K562 (cell line): ENCODE measurements around the gene EGLN1. TPM values are rescaled to one million over a fixed set of nuclear protein-coding genes. Genes with fewer than 3 reads are reported as not detected.

Source experiments
- BDP1 ChIP-seq: IDR thresholded peaks from 3 replicates; pipeline ENCODE4 v1.6.1; 2011; ENCODE audit not compliant: insufficient read length, insufficient read depth
- CREBBP ChIP-seq: IDR thresholded peaks from one replicate; pipeline ENCODE4 v1.6.1; 2012; ENCODE audit warnings: low read depth, mild to moderate bottlenecking, control low read depth, inconsistent platforms, low read length
- ELF1 ChIP-seq: fragments of 200-800 bp; sonication (Bioruptor generic); IDR thresholded peaks from 2 replicates; pipeline ENCODE4 v1.6.1; 2016; ENCODE audit warnings: missing genetic modification characterization, missing compliant biosample characterization
- ELF2 ChIP-seq: fragments of 250-450 bp; sonication (Bioruptor Pico); IDR thresholded peaks from 2 replicates; pipeline ENCODE4 v1.5.0; 2021; ENCODE audit warnings: mild to moderate bottlenecking
- GTF2A2 ChIP-seq: IDR thresholded peaks from 2 replicates; pipeline ENCODE4 v1.6.1; 2016; ENCODE audit warnings: mild to moderate bottlenecking, missing genetic modification characterization, missing compliant biosample characterization
- ILF3 ChIP-seq: fragments of 450-650 bp; IDR thresholded peaks from 2 replicates; pipeline ENCODE4 v1.6.1; 2018; ENCODE audit warnings: antibody characterized with exemption, mild to moderate bottlenecking, moderate library complexity, borderline replicate concordance
- PPARD ChIP-seq: fragments of 250-450 bp; sonication (Bioruptor Pico); IDR thresholded peaks from 2 replicates; pipeline ENCODE4 v1.8.0; 2022; ENCODE audit warnings: inconsistent platforms, mild to moderate bottlenecking, moderate library complexity
- SPI1 ChIP-seq: IDR thresholded peaks from 2 replicates; pipeline ENCODE4 v1.6.1; 2011; ENCODE audit warnings: low read depth, low read length, control low read depth, borderline replicate concordance
- SUPT5H ChIP-seq: fragments of 450-650 bp; IDR thresholded peaks from 2 replicates; pipeline ENCODE4 v1.6.1; 2016
- ZFX ChIP-seq: sonication (generic); formaldehyde crosslinking; IDR thresholded peaks from 2 replicates; pipeline ENCODE4 v1.8.0; 2022; ENCODE audit warnings: mild to moderate bottlenecking, missing genetic modification reagents, moderate library complexity
- ZNF224 ChIP-seq: sonication (generic); formaldehyde crosslinking; IDR thresholded peaks from 2 replicates; pipeline ENCODE4 v1.8.0; 2022; ENCODE audit warnings: mild to moderate bottlenecking, missing genetic modification reagents
- ZNF316 ChIP-seq: fragments of 450-650 bp; IDR thresholded peaks from 2 replicates; pipeline ENCODE4 v1.6.1; 2016
- ZNF354B ChIP-seq: fragments of 250-450 bp; sonication (Bioruptor Pico); IDR thresholded peaks from 2 replicates; pipeline ENCODE4 v1.4.0; 2020
- ZNF551 ChIP-seq: fragments of 250-450 bp; sonication (Bioruptor Pico); IDR thresholded peaks from 2 replicates; pipeline ENCODE4 v1.5.0; 2021; ENCODE audit warnings: mild to moderate bottlenecking, moderate library complexity
- ZNF707 ChIP-seq: fragments of 250-450 bp; sonication (Bioruptor Pico); conservative IDR thresholded peaks from 2 replicates; pipeline ENCODE4 v1.8.0; 2022; ENCODE audit warnings: inconsistent platforms, mild to moderate bottlenecking, moderate library complexity
- ZNF778 ChIP-seq: fragments of 450-650 bp; formaldehyde crosslinking; IDR thresholded peaks from 2 replicates; pipeline ENCODE4 v1.4.0; 2020; ENCODE audit warnings: mild to moderate bottlenecking, moderate library complexity
- polyA plus RNA-seq, 8 experiments: library from polyadenylated mRNA; depleted of rRNA in 4 of 8; stranded (reverse) in 5 of 8; unstranded in 3 of 8; fragments of >200 nt; fragmentation: Nextera tagmentation in 2 of 8; fragmentation: Illumina TruSeq in 1 of 8; extraction: Ambion mirVana in 2 of 8; extraction: Trizol in 1 of 8; gene quantifications; 2 replicates each; pipeline versions ENCODE4 v1.2.1 to v1.2.3, GENCODE V29; 2011 to 2014; ENCODE audit warnings: inconsistent platforms in 1 of 8, missing spikeins in 1 of 8
- total RNA-seq, 7 experiments: library from RNA; depleted of rRNA in 6 of 7; stranded (reverse); fragments of >200 nt in 6 of 7; fragmentation: Illumina TruSeq in 2 of 7; extraction: Trizol in 2 of 7; gene quantifications; 2 replicates each; pipeline versions ENCODE4 v1.2.1 to v1.2.3, GENCODE V29; 2011 to 2021; ENCODE audit warnings: low replicate concordance in 1 of 7
- TF ChIP-seq, protein P1 (sequence below): fragments of 250-450 bp; sonication (Bioruptor Pico); IDR thresholded peaks from 2 replicates; pipeline ENCODE4 v1.4.0; 2020; ENCODE audit warnings: mild to moderate bottlenecking, moderate library complexity
- TF ChIP-seq, protein P2 (sequence below): fragments of 450-650 bp; formaldehyde crosslinking; IDR thresholded peaks from 2 replicates; pipeline ENCODE4 v1.4.0; 2020; ENCODE audit warnings: mild to moderate bottlenecking
- TF ChIP-seq, protein P3 (sequence below): fragments of 250-450 bp; sonication (Bioruptor Pico); IDR thresholded peaks from 2 replicates; pipeline ENCODE4 v1.8.0; 2022; ENCODE audit warnings: moderate library complexity, mild to moderate bottlenecking, inconsistent platforms
- TF ChIP-seq, protein P4 (sequence below): sonication (generic); formaldehyde crosslinking; IDR thresholded peaks from 2 replicates; pipeline ENCODE4 v1.8.0; 2022; ENCODE audit warnings: mild to moderate bottlenecking, low read depth, missing genetic modification reagents

Gene EGLN1
- total and polyA plus RNA-seq, 9 of the 15 experiments (the other 6 are each of a cell fraction or from before 2014, with no cell fraction given) = 5.2 to 54.3 (median 24.6) TPM

DNA sequence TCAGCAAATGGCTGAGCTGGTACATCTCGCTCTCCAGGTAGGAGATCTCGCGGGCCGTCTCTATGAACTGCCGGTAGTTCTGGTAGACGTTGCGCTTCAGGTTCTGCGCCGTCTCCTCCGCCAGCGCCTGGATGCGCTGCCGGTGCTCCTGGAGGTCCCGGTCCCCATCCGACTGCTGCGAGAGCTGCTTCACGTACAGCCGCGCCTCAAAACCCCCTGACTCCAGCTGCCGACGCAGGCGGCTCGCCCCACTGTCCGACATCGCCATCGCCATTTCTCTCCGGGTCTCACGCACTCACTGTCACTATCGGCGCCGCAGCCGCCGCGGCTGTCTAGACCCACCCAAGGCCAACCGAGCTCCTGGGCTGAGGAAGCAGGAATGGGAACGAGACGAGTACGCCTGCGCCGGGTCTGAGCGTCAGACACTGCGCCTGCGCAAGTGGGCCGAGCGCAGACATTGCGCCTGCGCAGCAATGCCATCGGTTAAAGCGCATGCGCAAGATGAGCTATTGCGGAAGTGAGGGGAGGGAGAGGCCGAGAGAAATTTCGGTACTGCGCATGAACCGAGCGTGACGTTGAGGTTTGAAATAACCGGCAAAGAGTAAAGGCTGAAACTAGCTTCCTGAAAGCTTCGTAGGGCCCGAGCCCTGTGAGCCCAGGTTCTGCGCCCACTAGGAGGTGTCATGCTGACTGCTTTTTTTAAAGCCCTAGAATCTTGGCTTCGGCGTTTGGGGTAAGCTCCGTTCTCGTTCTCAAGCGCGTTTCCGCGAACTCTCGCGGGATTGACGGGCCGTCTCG is 84.4 kb downstream of the EGLN1 start, which contains the start of gene EXOC8 (continued):
- peak; percentile 48; the same call in 1 of the 2 replicates for TF ChIP-seq ZNF707
- peak; percentile 90 for TF ChIP-seq SPI1
- TF ChIP-seq, protein P1, sequence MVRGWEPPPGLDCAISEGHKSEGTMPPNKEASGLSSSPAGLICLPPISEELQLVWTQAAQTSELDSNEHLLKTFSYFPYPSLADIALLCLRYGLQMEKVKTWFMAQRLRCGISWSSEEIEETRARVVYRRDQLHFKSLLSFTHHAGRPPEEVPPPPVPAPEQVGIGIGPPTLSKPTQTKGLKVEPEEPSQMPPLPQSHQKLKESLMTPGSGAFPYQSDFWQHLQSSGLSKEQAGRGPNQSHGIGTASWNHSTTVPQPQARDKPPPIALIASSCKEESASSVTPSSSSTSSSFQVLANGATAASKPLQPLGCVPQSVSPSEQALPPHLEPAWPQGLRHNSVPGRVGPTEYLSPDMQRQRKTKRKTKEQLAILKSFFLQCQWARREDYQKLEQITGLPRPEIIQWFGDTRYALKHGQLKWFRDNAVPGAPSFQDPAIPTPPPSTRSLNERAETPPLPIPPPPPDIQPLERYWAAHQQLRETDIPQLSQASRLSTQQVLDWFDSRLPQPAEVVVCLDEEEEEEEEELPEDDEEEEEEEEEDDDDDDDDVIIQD (CRISPR knock-in tag) = no peak
- no peak for TF ChIP-seq ILF3
- no peak for TF ChIP-seq ZNF551 (CRISPR knock-in tag)
- peak; percentile 90 for TF ChIP-seq SUPT5H
- no peak for TF ChIP-seq PPARD (CRISPR knock-in tag)
- no peak for TF ChIP-seq GTF2A2 (tag)
- TF ChIP-seq ELF1 (tag) = peak; percentile 99
- TF ChIP-seq, protein P2, sequence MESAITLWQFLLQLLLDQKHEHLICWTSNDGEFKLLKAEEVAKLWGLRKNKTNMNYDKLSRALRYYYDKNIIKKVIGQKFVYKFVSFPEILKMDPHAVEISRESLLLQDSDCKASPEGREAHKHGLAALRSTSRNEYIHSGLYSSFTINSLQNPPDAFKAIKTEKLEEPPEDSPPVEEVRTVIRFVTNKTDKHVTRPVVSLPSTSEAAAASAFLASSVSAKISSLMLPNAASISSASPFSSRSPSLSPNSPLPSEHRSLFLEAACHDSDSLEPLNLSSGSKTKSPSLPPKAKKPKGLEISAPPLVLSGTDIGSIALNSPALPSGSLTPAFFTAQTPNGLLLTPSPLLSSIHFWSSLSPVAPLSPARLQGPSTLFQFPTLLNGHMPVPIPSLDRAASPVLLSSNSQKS = no peak; the same call in 1 of the 2 replicates
- TF ChIP-seq ZFX (CRISPR knock-in tag) = peak; percentile 67
- no peak for TF ChIP-seq ZNF778 (CRISPR knock-in tag)
- TF ChIP-seq ZNF316 = peak; percentile 99
- 0 out of 2 replicates have a peak, but pooled peaks have one; percentile 55 for TF ChIP-seq ZNF224 (CRISPR knock-in tag)
- TF ChIP-seq, protein P3, sequence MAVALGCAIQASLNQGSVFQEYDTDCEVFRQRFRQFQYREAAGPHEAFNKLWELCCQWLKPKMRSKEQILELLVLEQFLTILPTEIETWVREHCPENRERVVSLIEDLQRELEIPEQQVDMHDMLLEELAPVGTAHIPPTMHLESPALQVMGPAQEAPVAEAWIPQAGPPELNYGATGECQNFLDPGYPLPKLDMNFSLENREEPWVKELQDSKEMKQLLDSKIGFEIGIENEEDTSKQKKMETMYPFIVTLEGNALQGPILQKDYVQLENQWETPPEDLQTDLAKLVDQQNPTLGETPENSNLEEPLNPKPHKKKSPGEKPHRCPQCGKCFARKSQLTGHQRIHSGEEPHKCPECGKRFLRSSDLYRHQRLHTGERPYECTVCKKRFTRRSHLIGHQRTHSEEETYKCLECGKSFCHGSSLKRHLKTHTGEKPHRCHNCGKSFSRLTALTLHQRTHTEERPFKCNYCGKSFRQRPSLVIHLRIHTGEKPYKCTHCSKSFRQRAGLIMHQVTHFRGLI (CRISPR knock-in tag) = no peak
- TF ChIP-seq, protein P4, sequence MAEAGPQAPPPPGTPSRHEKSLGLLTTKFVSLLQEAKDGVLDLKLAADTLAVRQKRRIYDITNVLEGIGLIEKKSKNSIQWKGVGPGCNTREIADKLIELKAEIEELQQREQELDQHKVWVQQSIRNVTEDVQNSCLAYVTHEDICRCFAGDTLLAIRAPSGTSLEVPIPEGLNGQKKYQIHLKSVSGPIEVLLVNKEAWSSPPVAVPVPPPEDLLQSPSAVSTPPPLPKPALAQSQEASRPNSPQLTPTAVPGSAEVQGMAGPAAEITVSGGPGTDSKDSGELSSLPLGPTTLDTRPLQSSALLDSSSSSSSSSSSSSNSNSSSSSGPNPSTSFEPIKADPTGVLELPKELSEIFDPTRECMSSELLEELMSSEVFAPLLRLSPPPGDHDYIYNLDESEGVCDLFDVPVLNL = no peak; the same call in 1 of the 2 replicates
- TF ChIP-seq ZNF354B (CRISPR knock-in tag) = no peak
- no peak for TF ChIP-seq CREBBP
- TF ChIP-seq BDP1 = no peak
- TF ChIP-seq ELF2 = peak; percentile 99
